H1 (cell line): ENCODE results near the gene CD300LF. TPM values are rescaled to one million over a fixed set of nuclear protein-coding genes. Genes with fewer than 3 reads are reported as not detected.

Experiments
- CTCF ChIA-PET: fragments of 300-600 bp; sonication (Branson Sonifier 250); formaldehyde crosslinking; loops from one replicate; lab custom pipeline; 2021; ENCODE audit not compliant: partially characterized antibody; lab: Charles Lee
- POLR2A ChIA-PET: fragments of 300-600 bp; sonication (Branson Sonifier 250); formaldehyde crosslinking; loops from one replicate; lab custom pipeline; 2021; ENCODE audit warnings: inconsistent platforms; ENCODE audit not compliant: partially characterized antibody; lab: Charles Lee
- DNase-seq, 2 experiments: peaks; one replicate each; pipeline versions ENCODE4 v3.0.0 to v3.0.0-alpha.2; 2010 to 2022; ENCODE audit warnings: low spot score in 2 of 2, low read depth in 1 of 2, mixed read lengths in 1 of 2
- FAIRE-seq: peaks from 2 replicates; lab custom pipeline; 2011; peaks lifted over from hg19 to GRCh38; lab: Jason Lieb, UNC
- H2AFZ ChIP-seq: 2 replicates; pipeline ENCODE4 v1.8.1; 2012; ENCODE audit warnings: low read length, inconsistent platforms
- H2AK5ac ChIP-seq: 2 replicates; pipeline ENCODE4 v1.6.1; 2013; ENCODE audit warnings: low read depth, low read length
- H2BK120ac ChIP-seq: replicated peaks from 2 replicates; pipeline ENCODE3; 2013; ENCODE audit warnings: low read depth, low read length, inconsistent platforms
- H2BK12ac ChIP-seq: 2 replicates; pipeline ENCODE4 v1.6.1; 2013; ENCODE audit warnings: low read depth, low read length
- H2BK15ac ChIP-seq: 2 replicates; pipeline ENCODE4 v1.6.1; 2013; ENCODE audit warnings: low read length
- H2BK20ac ChIP-seq: 2 replicates; pipeline ENCODE4 v1.6.1; 2013; ENCODE audit warnings: low read length
- H2BK5ac ChIP-seq: 2 replicates; pipeline ENCODE4 v1.6.1; 2013; ENCODE audit warnings: low read depth, low read length
- H3K14ac ChIP-seq: 2 replicates; pipeline ENCODE4 v1.6.1; 2013; ENCODE audit warnings: inconsistent platforms; ENCODE audit not compliant: insufficient read length
- H3K18ac ChIP-seq: 2 replicates; pipeline ENCODE4 v1.6.1; 2013; ENCODE audit warnings: low read length; ENCODE audit errors: extremely low read depth
- H3K23ac ChIP-seq: 2 replicates; pipeline ENCODE4 v1.6.1; 2013; ENCODE audit warnings: inconsistent platforms; ENCODE audit not compliant: insufficient read length
- H3K23me2 ChIP-seq: 2 replicates; pipeline ENCODE4 v1.6.1; 2013; ENCODE audit warnings: low read depth, low read length
- H3K27ac ChIP-seq: 2 replicates; pipeline ENCODE4 v1.6.1; 2011; ENCODE audit warnings: low read depth, low read length, inconsistent platforms
- H3K27me3 ChIP-seq, 4 experiments: replicated peaks in 1 of 4; 1 replicate in 1 of 4; 2 replicates in 3 of 4; pipeline versions ENCODE4 v1.6.1 to v1.8.1; 2011 to 2013; ENCODE audit warnings: low read length in 3 of 4, mild to moderate bottlenecking in 3 of 4, inconsistent platforms in 2 of 4, mixed read lengths in 2 of 4, moderate library complexity in 1 of 4; ENCODE audit not compliant: control insufficient read depth in 3 of 4, insufficient read depth in 3 of 4; ENCODE audit errors: extremely low read depth in 1 of 4
- H3K36me3 ChIP-seq, 4 experiments: 2 replicates each; pipeline versions ENCODE4 v1.6.1 to v1.8.1; 2011 to 2013; ENCODE audit warnings: mild to moderate bottlenecking in 4 of 4, low read length in 3 of 4, moderate library complexity in 2 of 4, control low read depth in 1 of 4, inconsistent platforms in 1 of 4; ENCODE audit not compliant: insufficient read depth in 4 of 4, control insufficient read depth in 2 of 4
- H3K4ac ChIP-seq: replicated peaks from 2 replicates; pipeline ENCODE3; 2013; ENCODE audit warnings: low read length, low read depth, mixed read lengths, inconsistent platforms; ENCODE audit not compliant: insufficient read length
- H3K4me1 ChIP-seq, 4 experiments: replicated peaks in 1 of 4; 1 replicate in 1 of 4; 2 replicates in 3 of 4; pipeline versions ENCODE4 v1.6.1 to v1.8.1; 2011 to 2013; ENCODE audit warnings: low read length in 3 of 4, inconsistent platforms in 2 of 4, mixed read lengths in 1 of 4; ENCODE audit not compliant: insufficient read depth in 4 of 4, control insufficient read depth in 3 of 4
- H3K4me2 ChIP-seq, 2 experiments: 2 replicates each; pipeline versions ENCODE4 v1.6.1 to v1.8.1; 2011 to 2013; ENCODE audit warnings: low read depth in 2 of 2, low read length in 2 of 2, control low read depth in 1 of 2, inconsistent platforms in 1 of 2, mild to moderate bottlenecking in 1 of 2; ENCODE audit not compliant: insufficient read depth in 1 of 2
- H3K4me3 ChIP-seq, 4 experiments: fragments of 200-600, 300-600 bp in 1 of 4; sonication (generic), shearing (Covaris generic), sonication (Bioruptor Twin) in 1 of 4; 2 replicates each; pipeline versions ENCODE4 v1.5.1 to v1.8.1; 2011 to 2016; ENCODE audit warnings: low read length in 4 of 4, low read depth in 3 of 4, control low read depth in 2 of 4, inconsistent platforms in 2 of 4, mild to moderate bottlenecking in 2 of 4, mixed read lengths in 1 of 4, moderate library complexity in 1 of 4; ENCODE audit not compliant: insufficient read depth in 2 of 4; ENCODE audit errors: extremely low read depth in 1 of 4
- H3K56ac ChIP-seq: replicated peaks from 2 replicates; pipeline ENCODE3; 2013; ENCODE audit warnings: low read depth, mild to moderate bottlenecking, mixed read lengths, low read length, inconsistent platforms; ENCODE audit not compliant: insufficient read length
- H3K79me1 ChIP-seq: 2 replicates; pipeline ENCODE4 v1.6.1; 2013; ENCODE audit warnings: low read depth, low read length, control low read depth
- H3K79me2 ChIP-seq, 2 experiments: 2 replicates each; pipeline versions ENCODE4 v1.6.1 to v1.8.1; 2012 to 2013; ENCODE audit warnings: low read length in 2 of 2, mild to moderate bottlenecking in 2 of 2, inconsistent platforms in 1 of 2; ENCODE audit not compliant: insufficient read depth in 2 of 2, control insufficient read depth in 1 of 2
- H3K9ac ChIP-seq, 4 experiments: replicated peaks in 1 of 4; 1 replicate in 1 of 4; 2 replicates in 3 of 4; pipeline versions ENCODE4 v1.6.1 to v1.8.1; 2011 to 2013; ENCODE audit warnings: low read depth in 3 of 4, low read length in 3 of 4, control low read depth in 2 of 4, mild to moderate bottlenecking in 2 of 4, moderate library complexity in 2 of 4, inconsistent platforms in 1 of 4; ENCODE audit errors: extremely low read depth in 1 of 4
- H3K9me3 ChIP-seq, 2 experiments: 2 replicates each; pipeline versions ENCODE4 v1.6.1 to v1.8.1; 2012 to 2013; ENCODE audit warnings: mild to moderate bottlenecking in 2 of 2, moderate library complexity in 2 of 2, control low read depth in 1 of 2, inconsistent platforms in 1 of 2, low read depth in 1 of 2, low read length in 1 of 2, mixed read lengths in 1 of 2; ENCODE audit not compliant: insufficient read depth in 2 of 2
- H4K20me1 ChIP-seq, 2 experiments: replicated peaks in 1 of 2; 2 replicates each; pipeline versions ENCODE3 to v1.8.1; 2011 to 2013; ENCODE audit warnings: inconsistent platforms in 2 of 2, low read length in 2 of 2, mild to moderate bottlenecking in 1 of 2; ENCODE audit not compliant: insufficient read depth in 2 of 2, control insufficient read depth in 1 of 2
- H4K5ac ChIP-seq: 2 replicates; pipeline ENCODE4 v1.6.1; 2013; ENCODE audit warnings: low read length, low read depth, mixed read lengths, inconsistent platforms; ENCODE audit not compliant: insufficient read length
- H4K8ac ChIP-seq: 2 replicates; pipeline ENCODE4 v1.8.0; 2013; ENCODE audit warnings: mild to moderate bottlenecking, moderate library complexity, low read length, inconsistent platforms; ENCODE audit not compliant: insufficient read depth; ENCODE audit errors: extremely low read depth
- H4K91ac ChIP-seq: replicated peaks from 2 replicates; pipeline ENCODE3; 2013; ENCODE audit warnings: low read length, mixed read lengths, inconsistent platforms; ENCODE audit not compliant: insufficient read length
- ASH2L ChIP-seq: fragments of 200-600, 300-600 bp; sonication (generic); IDR thresholded peaks from one replicate; pipeline ENCODE4 v1.7.1; 2017; ENCODE audit warnings: low read length
- ATF2 ChIP-seq: IDR thresholded peaks from 2 replicates; pipeline ENCODE4 v1.6.1; 2012; ENCODE audit warnings: low read length, inconsistent platforms
- ATF3 ChIP-seq: IDR thresholded peaks from 2 replicates; pipeline ENCODE4 v1.6.1; 2011; ENCODE audit warnings: low read depth, mild to moderate bottlenecking, low read length; ENCODE audit not compliant: insufficient read depth
- CBX8 ChIP-seq: fragments of 300-800, 300-1000 bp; sonication (generic); IDR thresholded peaks from 2 replicates; pipeline ENCODE4 v1.7.1; 2016; ENCODE audit warnings: low read depth, low read length, borderline replicate concordance
- EP300 ChIP-seq, 2 experiments: IDR thresholded peaks; 1 replicate in 1 of 2; 2 replicates in 1 of 2; pipeline ENCODE4 v1.6.1; 2011 to 2012; ENCODE audit warnings: low read depth in 2 of 2, low read length in 2 of 2, mild to moderate bottlenecking in 2 of 2, borderline replicate concordance in 1 of 2, inconsistent platforms in 1 of 2, moderate library complexity in 1 of 2
- MAX ChIP-seq: IDR thresholded peaks from 2 replicates; pipeline ENCODE4 v1.6.1; 2012; ENCODE audit warnings: inconsistent platforms
- NANOG ChIP-seq: IDR thresholded peaks from 2 replicates; pipeline ENCODE4 v1.6.1; 2011; ENCODE audit warnings: low read length, low read depth, mild to moderate bottlenecking, inconsistent platforms; ENCODE audit not compliant: insufficient read depth, poor library complexity, severe bottlenecking
- POLR2A ChIP-seq, 2 experiments: IDR thresholded peaks; 1 replicate in 1 of 2; 2 replicates in 1 of 2; pipeline ENCODE4 v1.6.1; 2011; ENCODE audit warnings: low read depth in 2 of 2, low read length in 2 of 2, mild to moderate bottlenecking in 2 of 2; ENCODE audit errors: control extremely low read depth in 1 of 2
- RNF2 ChIP-seq: fragments of 200-900, 300-1000 bp; sonication (generic); IDR thresholded peaks from 2 replicates; pipeline ENCODE4 v1.7.1; 2016; ENCODE audit warnings: borderline replicate concordance, low read depth, mild to moderate bottlenecking, antibody characterized with exemption, low read length; ENCODE audit not compliant: poor library complexity, severe bottlenecking; ENCODE audit errors: missing control alignments
- SIRT6 ChIP-seq: IDR thresholded peaks from one replicate; pipeline ENCODE4 v1.7.1; 2012; ENCODE audit warnings: low read length, inconsistent platforms
- SP4 ChIP-seq: IDR thresholded peaks from 2 replicates; pipeline ENCODE4 v1.6.1; 2012; ENCODE audit warnings: low read length, inconsistent platforms
- WGBS, 2 experiments: shearing (Covaris generic) in 1 of 2; methylation state at CpG; one replicate each; pipeline versions ENCODE4 v1.1.6 to v1.1.7; 2013 to 2015; ENCODE audit warnings: low lambda C conversion rate in 2 of 2, mixed read lengths in 2 of 2, inconsistent platforms in 1 of 2, low coverage in 1 of 2, missing lambda C conversion rate in 1 of 2; ENCODE audit not compliant: insufficient replicate concordance in 2 of 2, insufficient coverage in 1 of 2, insufficient read length in 1 of 2; ENCODE audit errors: extremely low coverage in 1 of 2, missing lambda C conversion rate in 1 of 2; 5-methylcytosine and 5-hydroxymethylcytosine counted together
- polyA plus RNA-seq, 7 experiments: library from polyadenylated mRNA; depleted of rRNA in 3 of 7; stranded (reverse) in 5 of 7; unstranded in 2 of 7; fragments of >200 nt in 5 of 7; fragments of 200-250 nt in 2 of 7; gene quantifications; 1 replicate in 5 of 7; 2 replicates in 1 of 7; 4 replicates in 1 of 7; pipeline versions ENCODE4 v1.2.1 to v1.2.3, GENCODE V29; 2011 to 2013; ENCODE audit warnings: missing spikeins in 2 of 7, mixed read lengths in 2 of 7
- total RNA-seq: library from RNA; stranded (reverse); fragmentation: NEBNext Ultra II Directional; extraction: Animal tissue kit (Norgen Biotek cat#: 25700); gene quantifications from 2 replicates; pipeline ENCODE4 v1.2.1, GENCODE V29; 2021

Gene CD300LF
- total and polyA plus RNA-seq, 2 of the 8 experiments (the other 6 are each of a cell fraction or from before 2014, with no cell fraction given) = not detected

GRCh38 chr17:74680213-74680612, 32.5 kb downstream of the CD300LF start:
- POLR2A ChIA-PET = interaction anchor here (1.2 to 1.6 kb wide), 2 partner anchors 9 to 15 kb away, joined by 3 to 4 read pairs; no protein-coding TSS in a partner anchor
- no peak for TF ChIP-seq ASH2L
- no peak for TF ChIP-seq SP4
- no peak for TF ChIP-seq MAX
- no peak for TF ChIP-seq ATF2
- no peak for TF ChIP-seq POLR2A (IDR thresholded peaks at IDR 0.05; ENCODE audit: control extremely low read depth in 1 of 2, low read depth in 2 of 2, low read length in 2 of 2)
- no peak for TF ChIP-seq EP300 (IDR thresholded peaks at IDR 0.05; ENCODE audit: borderline replicate concordance in 1 of 2, low read depth in 2 of 2, low read length in 2 of 2)
- TF ChIP-seq SIRT6 = no peak
- no peak for TF ChIP-seq ATF3
- no peak for TF ChIP-seq CBX8
- TF ChIP-seq NANOG = no peak
- no peak for TF ChIP-seq RNF2

More at GRCh38 chr17:74680213-74680612, 32.5 kb downstream of the CD300LF start:
- Histone ChIP-seq H3K4me3 (no peak overlapping the region), H3K23me2 (peaks cover 2% of the 10 kb centered on the region; the same call in 1 of the 2 replicates), H2BK20ac (no peak overlapping the region), H4K5ac (no peak overlapping the region), H3K9ac (no peak overlapping the region), H2AFZ (no peak overlapping the region), H2BK12ac (no peak overlapping the region), H2BK120ac (no peak overlapping the region), H3K27ac (no peak overlapping the region), H2AK5ac (no peak overlapping the region), H3K14ac (no peak overlapping the region), H2BK5ac (no peak overlapping the region), H3K79me1 (no peaks in the 10 kb centered on the region), H3K36me3 (no peaks in the 10 kb centered on the region), H3K23ac (no peak overlapping the region), H3K4me2 (no peak overlapping the region), H3K79me2 (no peaks in the 10 kb centered on the region), H4K20me1 (no peaks in the 10 kb centered on the region), H3K18ac (no peak overlapping the region), H2BK15ac (no peak overlapping the region), H3K4me1 (peaks cover 0 to 9% (median 6%) of the 10 kb centered on the region in 4 experiments; a peak in 5 of 7 replicates), H3K9me3 (no peaks in the 10 kb centered on the region), H4K8ac (no peak overlapping the region), H3K56ac (no peak overlapping the region), H3K27me3 (peaks cover 0 to 3% (median 0%) of the 10 kb centered on the region in 4 experiments; a peak in 2 of 7 replicates), H4K91ac (no peak overlapping the region), H3K4ac (no peak overlapping the region)
- 81% methylated on average over 2 of the region's 2 CpGs; no CpG with 5 or more reads in 1 of the 2 experiments for WGBS, 2 experiments
- DNase-seq (no peak), FAIRE-seq (no peak)
- CTCF ChIA-PET = interaction anchor here (0.6 to 2.7 kb wide), 6 partner anchors 9 to 585 kb away, joined by 3 to 11 read pairs (median 6); partner anchors contain the start of gene RAB37
